Endothelial cell of umbilical vein (primary cell): ENCODE measurements around the gene SYT2. TPM values are rescaled to one million over a fixed set of nuclear protein-coding genes. Genes with fewer than 3 reads are reported as not detected.

Experiments used
- BruUV-seq: library from RNA; stranded (reverse); fragments of 400-500 nt; replicated peaks from 2 replicates; lab custom pipeline; 2021; lab: Mats Ljungman, UMichigan
- CTCF ChIA-PET: fragments of 300-600, 350-600 bp; sonication (Branson Sonifier 250); formaldehyde crosslinking; loops from one replicate; lab custom pipeline; 2021; ENCODE audit warnings: antibody characterized with exemption, inconsistent platforms; lab: Charles Lee
- POLR2A ChIA-PET: fragments of 300-600, 350-600 bp; sonication (Branson Sonifier 250); formaldehyde crosslinking; loops from one replicate; lab custom pipeline; 2021; ENCODE audit warnings: antibody characterized with exemption, inconsistent platforms; lab: Charles Lee
- DNase-seq: peaks from one replicate; pipeline ENCODE4 v3.0.0-alpha.2; 2011; ENCODE audit warnings: low read depth, low spot score
- FAIRE-seq: peaks from 2 replicates; lab custom pipeline; 2011; peaks lifted over from hg19 to GRCh38; lab: Jason Lieb, UNC
- H2AFZ ChIP-seq: 2 replicates; pipeline ENCODE4 v1.6.0; 2012; ENCODE audit warnings: low read depth, low read length, control low read depth, inconsistent platforms
- H3K27ac ChIP-seq: 2 replicates; pipeline ENCODE4 v1.5.1; 2011; ENCODE audit warnings: low read depth, mild to moderate bottlenecking, control low read depth, low read length, moderate library complexity; ENCODE audit not compliant: insufficient read depth
- H3K27me3 ChIP-seq, 2 experiments: 2 replicates each; pipeline versions ENCODE4 v1.6.0 to v1.6.1; 2011; ENCODE audit warnings: low read length in 2 of 2, mixed read lengths in 1 of 2; ENCODE audit not compliant: control insufficient read depth in 2 of 2, insufficient read depth in 2 of 2
- H3K36me3 ChIP-seq, 2 experiments: 2 replicates in 1 of 2; 3 replicates in 1 of 2; pipeline ENCODE4 v1.5.1; 2011; ENCODE audit warnings: low read length in 2 of 2, mild to moderate bottlenecking in 1 of 2, moderate library complexity in 1 of 2; ENCODE audit not compliant: control insufficient read depth in 2 of 2, insufficient read depth in 2 of 2; ENCODE audit errors: extremely low read depth in 1 of 2
- H3K4me1 ChIP-seq: 3 replicates; pipeline ENCODE4 v1.5.1; 2011; ENCODE audit warnings: mild to moderate bottlenecking, low read length; ENCODE audit not compliant: control insufficient read depth, insufficient read depth; ENCODE audit errors: extremely low read depth
- H3K4me2 ChIP-seq: 2 replicates; pipeline ENCODE4 v1.6.1; 2011; ENCODE audit warnings: low read length, control low read depth, mixed read lengths; ENCODE audit not compliant: insufficient read depth
- H3K4me3 ChIP-seq, 3 experiments: fragments of 200-600 bp in 1 of 3; sonication (generic), shearing (Covaris generic) in 1 of 3; replicated peaks in 1 of 3; 2 replicates each; pipeline ENCODE4 v1.5.1; 2011 to 2016; ENCODE audit warnings: control low read depth in 3 of 3, low read length in 3 of 3, mild to moderate bottlenecking in 2 of 3, inconsistent platforms in 1 of 3, low read depth in 1 of 3, moderate library complexity in 1 of 3; ENCODE audit not compliant: insufficient read depth in 1 of 3
- H3K79me2 ChIP-seq: 2 replicates; pipeline ENCODE4 v1.6.0; 2012; ENCODE audit warnings: low read length, inconsistent platforms; ENCODE audit not compliant: control insufficient read depth, insufficient read depth
- H3K9ac ChIP-seq: replicated peaks from 2 replicates; pipeline ENCODE3; 2011; ENCODE audit warnings: low read length, control low read depth; ENCODE audit not compliant: insufficient read depth; ENCODE audit errors: extremely low read depth
- H3K9me1 ChIP-seq: replicated peaks from 3 replicates; pipeline ENCODE4 v1.6.0; 2011; ENCODE audit warnings: mild to moderate bottlenecking, low read length; ENCODE audit not compliant: control insufficient read depth, insufficient read depth; ENCODE audit errors: extremely low read depth
- H3K9me3 ChIP-seq: replicated peaks from 2 replicates; pipeline ENCODE4 v1.5.1; 2012; ENCODE audit warnings: low read length, inconsistent platforms; ENCODE audit not compliant: control insufficient read depth, insufficient read depth
- H4K20me1 ChIP-seq: replicated peaks from 2 replicates; pipeline ENCODE3; 2011; ENCODE audit warnings: mild to moderate bottlenecking, low read length; ENCODE audit not compliant: control insufficient read depth, insufficient read depth; ENCODE audit errors: extremely low read depth
- CTCF ChIP-seq, 2 donors: IDR thresholded peaks; 1 replicate in 1 of 2; 2 replicates in 1 of 2; pipeline ENCODE4 v1.5.1; 2011; ENCODE audit warnings: low read length in 2 of 2, mild to moderate bottlenecking in 2 of 2, moderate library complexity in 2 of 2, control low read depth in 1 of 2, inconsistent platforms in 1 of 2, low read depth in 1 of 2; ENCODE audit not compliant: insufficient read depth in 1 of 2; ENCODE audit errors: extremely low read depth in 1 of 2
- EZH2 ChIP-seq: IDR thresholded peaks from 2 replicates; pipeline ENCODE4 v1.6.1; 2012; ENCODE audit warnings: borderline replicate concordance, low read depth, mild to moderate bottlenecking, moderate library complexity, low read length, inconsistent platforms; ENCODE audit not compliant: severe bottlenecking
- FOS ChIP-seq: IDR thresholded peaks from 2 replicates; pipeline ENCODE4 v1.6.1; 2011; ENCODE audit warnings: mild to moderate bottlenecking, low read length, moderate library complexity, borderline replicate concordance; ENCODE audit not compliant: insufficient read depth
- GATA2 ChIP-seq: IDR thresholded peaks from 2 replicates; pipeline ENCODE4 v1.7.0; 2011; ENCODE audit warnings: low read depth, mild to moderate bottlenecking, moderate library complexity, mixed read lengths, low read length; ENCODE audit not compliant: insufficient read length, insufficient read depth
- JUN ChIP-seq: IDR thresholded peaks from 2 replicates; pipeline ENCODE4 v1.6.1; 2011; ENCODE audit warnings: borderline replicate concordance, low read depth; ENCODE audit not compliant: insufficient read length, insufficient read depth
- MAX ChIP-seq: IDR thresholded peaks from 2 replicates; pipeline ENCODE4 v1.6.1; 2011; ENCODE audit not compliant: insufficient read depth, insufficient read length
- MYC ChIP-seq: IDR thresholded peaks from one replicate; pipeline ENCODE4 v1.6.1; 2011; ENCODE audit warnings: mild to moderate bottlenecking, low read depth, low read length
- POLR2A ChIP-seq: IDR thresholded peaks from 2 replicates; pipeline ENCODE4 v1.6.1; 2012; ENCODE audit warnings: low read depth, mild to moderate bottlenecking, control low read depth, low read length
- POLR2AphosphoS5 ChIP-seq: IDR thresholded peaks from 2 replicates; pipeline ENCODE4 v1.6.1; 2012; ENCODE audit warnings: low read depth, mild to moderate bottlenecking, control low read depth, low read length, moderate library complexity; ENCODE audit not compliant: insufficient read depth
- dilution Hi-C: fragments of 300-500 bp; cut with MboI; formaldehyde crosslinking; loops from one replicate; pipeline ENCODE4 v1.15.0; 2019; ENCODE audit warnings: low sequenced_read_pairs; ENCODE audit not compliant: extremely low pct_ligation_motif_present
- intact Hi-C: fragments of 100-400 bp; cut with micrococcal nuclease; formaldehyde crosslinking; loops from one replicate; pipeline ENCODE4 v1.10.0; 2022
- polyA plus RNA-seq, 4 experiments: library from polyadenylated mRNA; depleted of rRNA in 3 of 4; stranded (reverse) in 3 of 4; unstranded in 1 of 4; fragments of >200 nt; gene quantifications; 2 replicates each; pipeline versions ENCODE4 v1.2.1 to v1.2.3, GENCODE V29; 2011 to 2012; ENCODE audit warnings: missing spikeins in 1 of 4
- total RNA-seq: library from RNA; stranded (reverse); gene quantifications from 2 replicates; pipeline ENCODE4 v1.2.3, GENCODE V29; 2021

The SYT2 gene
- total and polyA plus RNA-seq, 2 donors (not counting 3 experiments of a cell fraction or from before 2014, with no cell fraction given): not detected

- H3K36me3 ChIP-seq: no peaks in the 10 kb centered on the region
- no peak overlapping the region for H3K9ac ChIP-seq
- no TSS peak for BruUV-seq
- no peaks in the 10 kb centered on the region for H4K20me1 ChIP-seq
- dilution Hi-C loops: no loop called here
- H3K79me2 ChIP-seq: no peaks in the 10 kb centered on the region
- no peaks in the 10 kb centered on the region for H3K9me1 ChIP-seq
- TF ChIP-seq EZH2: no peak
- no peak for TF ChIP-seq GATA2
- peak; percentile 87 for TF ChIP-seq FOS
- no peak for TF ChIP-seq POLR2A
- TF ChIP-seq CTCF (IDR thresholded peaks at IDR 0.05; ENCODE audit: extremely low read depth in 1 of 2, insufficient read depth in 1 of 2, low read depth in 1 of 2, low read length in 2 of 2): no peak
- no peak for TF ChIP-seq POLR2AphosphoS5
- TF ChIP-seq MYC: no peak
- no peak for TF ChIP-seq MAX
- peak; percentile 65 for TF ChIP-seq JUN
- no peak overlapping the region for H3K27ac ChIP-seq
- H3K9me3 ChIP-seq: no peaks in the 10 kb centered on the region
- intact Hi-C loops: loop anchor here (5.0 kb wide), 1 partner anchor 53 kb away; no protein-coding TSS in a partner anchor
- ChIA-PET POLR2A (no interaction called here), CTCF (interaction anchor here (1.0 kb wide), 1 partner anchor 56 kb away, joined by 4 read pairs; no protein-coding TSS in a partner anchor)
- FAIRE-seq (peak; percentile 82), DNase-seq (peak; percentile 44)
- H3K4me3 ChIP-seq: no peak overlapping the region
- peaks cover 5 to 6% of the 10 kb centered on the region in 2 experiments for H3K27me3 ChIP-seq
- no peak overlapping the region for H3K4me2 ChIP-seq
- H2AFZ ChIP-seq: no peak overlapping the region
- peaks cover 6% of the 10 kb centered on the region for H3K4me1 ChIP-seq
Observed at GRCh38 chr1:202664083-202664482, 46.2 kb downstream of the SYT2 start.
